Stimulated activated CD8-positive, alpha-beta memory T cell treated with anti-CD3 and anti-CD28 coated beads, Interleukin-15, amount 100 ng/mL, for 48 hours (primary cell): ENCODE results near the gene HLF.
A peak's percentile ranks its signal among the peaks of the same experiment; 100 is the strongest.

Experiments used
- DNase-seq, 2 donors: peaks; one replicate each; pipeline ENCODE4 v3.0.0-alpha.2; 2020; ENCODE audit warnings: low read depth in 2 of 2

Gene HLF

GRCh38 chr17:55354010-55354409 is 89.2 kb downstream of the HLF start:
- no peak for DNase-seq

GRCh38 chr17:55354941-55355340 is 90.2 kb downstream of the HLF start:
- DNase-seq = no peak

- DNase-seq = peak; percentile 38 to 43
Observed at GRCh38 chr17:55356434-55357328, 91.9 kb downstream of the HLF start.

- no peak for DNase-seq
Observed at GRCh38 chr17:55360971-55361370, 96.2 kb downstream of the HLF start.

GRCh38 chr17:55363033-55363432 is 98.3 kb downstream of the HLF start:
- DNase-seq = no peak

GRCh38 chr17:55366020-55366481 is 101.3 kb downstream of the HLF start:
- DNase-seq = no peak

GRCh38 chr17:55368706-55369105 is 103.9 kb downstream of the HLF start:
- DNase-seq = no peak
